GM18951 (cell line): ENCODE data around the gene PNPLA5.

Experiments
- POLR2A ChIP-seq: IDR thresholded peaks from 4 replicates; pipeline ENCODE4 v1.6.1; 2011; ENCODE audit warnings: mild to moderate bottlenecking; ENCODE audit not compliant: insufficient read length, insufficient read depth; ENCODE audit errors: extremely low read depth
- in situ Hi-C: fragments of 300-500 bp; cut with MboI; formaldehyde crosslinking; loops from one replicate; pipeline ENCODE4 v1.12.0; 2022; ENCODE audit warnings: low sequenced_read_pairs, mixed read lengths, inconsistent platforms; ENCODE audit not compliant: unreplicated experiment

PNPLA5 gene

DNA sequence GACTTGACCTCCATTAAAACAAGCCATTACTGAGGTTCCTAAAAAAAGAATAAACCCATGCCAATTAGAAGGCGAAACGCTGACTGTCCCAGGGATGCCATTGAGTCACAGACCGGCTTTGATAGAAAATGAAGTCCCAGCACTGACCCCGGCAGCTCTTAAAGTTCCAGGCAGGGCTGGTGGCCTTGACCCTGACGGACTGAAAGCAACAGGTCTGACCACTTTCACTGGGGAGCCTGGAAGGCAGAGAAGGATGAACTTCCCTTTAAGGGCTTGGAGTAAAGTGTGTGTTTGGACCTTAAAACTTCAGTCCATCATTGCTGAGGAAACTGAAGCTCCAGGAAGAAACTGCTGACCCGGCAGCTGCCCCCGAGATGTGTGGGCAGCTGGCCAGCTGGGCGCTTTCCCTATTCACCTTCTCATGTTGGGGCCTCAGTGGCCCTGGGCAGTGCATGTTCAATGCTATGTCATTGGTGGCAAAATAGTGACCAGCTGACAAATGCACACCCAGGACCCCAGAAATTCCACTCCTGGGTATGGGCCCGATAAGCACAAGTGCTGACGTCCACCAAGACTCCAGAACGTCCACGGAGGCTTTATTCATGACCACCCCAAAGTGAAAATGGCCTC is 60.8 kb downstream of the PNPLA5 start:
- no peak for TF ChIP-seq POLR2A
- in situ Hi-C loops = no loop called here

DNA sequence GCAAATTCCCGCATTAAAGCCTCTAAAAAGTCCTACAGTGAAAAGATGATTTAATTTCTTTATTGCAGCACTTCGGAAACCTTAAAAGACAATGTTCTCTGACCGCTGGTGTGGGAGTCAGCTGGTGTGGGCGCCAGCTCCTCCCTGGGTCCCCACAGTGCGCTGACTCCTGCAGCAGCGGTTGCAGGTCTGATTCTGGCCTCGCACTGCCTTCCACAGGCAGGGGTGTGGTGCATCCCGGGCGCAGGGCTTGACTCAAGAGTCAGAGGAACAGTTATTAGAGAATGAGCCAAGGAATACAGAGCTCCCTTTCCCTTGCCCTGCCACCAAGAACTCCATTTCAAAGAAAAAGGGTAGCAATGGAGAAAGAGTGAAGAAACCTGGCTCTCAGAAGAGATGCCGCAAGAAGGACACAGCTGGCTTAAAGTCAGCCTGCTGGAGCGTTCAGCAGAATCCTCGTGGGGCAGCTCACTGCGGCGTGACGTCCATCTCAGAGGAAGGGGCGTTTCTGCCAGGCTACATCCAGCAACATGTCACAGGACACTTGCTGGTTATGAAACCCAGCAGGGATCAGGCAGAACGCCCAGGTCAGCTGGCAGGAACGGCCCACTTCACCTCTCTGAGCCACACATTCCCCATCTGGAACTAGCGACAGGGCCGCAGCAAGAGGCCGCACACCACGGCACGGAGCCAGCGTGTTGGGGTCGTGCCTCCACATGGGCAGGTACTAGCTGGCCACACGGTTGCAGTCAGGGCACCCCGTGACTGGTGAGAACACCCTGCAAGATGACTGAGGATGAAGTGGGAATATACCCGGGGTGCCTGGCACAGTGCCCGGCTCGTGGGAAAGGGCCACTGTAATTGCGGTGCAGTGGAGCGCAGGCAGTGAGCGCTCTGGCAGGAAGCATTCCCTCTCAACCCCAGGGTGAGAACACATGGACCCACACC is 61.6 kb downstream of the PNPLA5 start:
- no peak for TF ChIP-seq POLR2A
- in situ Hi-C loops = no loop called here
